OCI-LY7 (cell line): ENCODE data around the gene BRSK2. TPM values are rescaled to one million over a fixed set of nuclear protein-coding genes. Genes with fewer than 3 reads are reported as not detected.

ENCODE experiments used
- BruUV-seq: library from RNA; stranded (reverse); fragments of 400-500 nt; replicated peaks from 2 replicates; lab custom pipeline; 2021; lab: Mats Ljungman, UMichigan
- CTCF ChIA-PET: fragments of 300-600 bp; sonication (Branson Sonifier 250); formaldehyde crosslinking; loops from one replicate; lab custom pipeline; 2022; ENCODE audit warnings: antibody characterized with exemption; ENCODE audit not compliant: unreplicated experiment; lab: Charles Lee
- POLR2A ChIA-PET: fragments of 300-600 bp; sonication (Branson Sonifier 250); formaldehyde crosslinking; loops from one replicate; lab custom pipeline; 2022; ENCODE audit warnings: antibody characterized with exemption; lab: Charles Lee
- DNase-seq: peaks from one replicate; pipeline ENCODE4 v3.0.0-alpha.2; 2015; ENCODE audit warnings: low spot score
- H2AFZ ChIP-seq: fragments of 200-600 bp; sonication (generic), shearing (Covaris generic); 2 replicates; pipeline ENCODE4 v1.6.1; 2014; ENCODE audit warnings: mild to moderate bottlenecking, antibody characterized with exemption, low read length, moderate library complexity
- H3K27ac ChIP-seq: fragments of 200-600 bp; sonication (generic); 2 replicates; pipeline ENCODE4 v1.5.1; 2014; ENCODE audit warnings: mixed run types, low read depth, mild to moderate bottlenecking, moderate library complexity, low read length, inconsistent platforms; ENCODE audit not compliant: poor library complexity, severe bottlenecking
- H3K36me3 ChIP-seq: fragments of 200-600 bp; sonication (generic); 2 replicates; pipeline ENCODE4 v1.6.1; 2014; ENCODE audit warnings: mild to moderate bottlenecking, antibody characterized with exemption, low read length, moderate library complexity, mixed read lengths; ENCODE audit not compliant: insufficient read depth
- H3K4me1 ChIP-seq: fragments of 200-600 bp; sonication (generic); 2 replicates; pipeline ENCODE4 v1.5.1; 2014; ENCODE audit warnings: mild to moderate bottlenecking, low read length; ENCODE audit not compliant: insufficient read depth, poor library complexity, severe bottlenecking
- H3K4me2 ChIP-seq: fragments of 200-600 bp; sonication (generic); 2 replicates; pipeline ENCODE4 v1.6.1; 2014; ENCODE audit warnings: mild to moderate bottlenecking, low read length
- H3K4me3 ChIP-seq: fragments of 200-600 bp; sonication (generic); 2 replicates; pipeline ENCODE4 v1.5.1; 2014; ENCODE audit warnings: mild to moderate bottlenecking, low read depth, low read length; ENCODE audit not compliant: poor library complexity, severe bottlenecking
- H3K79me2 ChIP-seq: fragments of 200-600 bp; sonication (generic); 2 replicates; pipeline ENCODE4 v1.6.1; 2016; ENCODE audit warnings: low read depth, mild to moderate bottlenecking, low read length, moderate library complexity, mixed read lengths; ENCODE audit not compliant: insufficient read depth
- H3K9me2 ChIP-seq: fragments of 200-600 bp; sonication (generic); 2 replicates; pipeline ENCODE4 v1.6.1; 2016; ENCODE audit warnings: mild to moderate bottlenecking, low read length, mixed read lengths; ENCODE audit not compliant: insufficient read depth
- H3K9me3 ChIP-seq: fragments of 200-600 bp; sonication (generic); 2 replicates; pipeline ENCODE4 v1.6.1; 2014; ENCODE audit warnings: mild to moderate bottlenecking, mixed run types, low read length, mixed read lengths
- H4K20me1 ChIP-seq: fragments of 200-600 bp; sonication (generic); 2 replicates; pipeline ENCODE4 v1.6.1; 2014; ENCODE audit warnings: mild to moderate bottlenecking, antibody characterized with exemption, low read length, moderate library complexity, mixed read lengths; ENCODE audit not compliant: insufficient read depth
- EZH2phosphoT487 ChIP-seq: fragments of 200-600 bp; sonication (generic); IDR thresholded peaks from 2 replicates; pipeline ENCODE4 v1.6.1; 2018; ENCODE audit warnings: low read depth, borderline replicate concordance, mild to moderate bottlenecking, mixed run types, antibody characterized with exemption, low read length, moderate library complexity, mixed read lengths
- intact Hi-C: fragments of 100-400 bp; cut with micrococcal nuclease; formaldehyde crosslinking; loops from one replicate; pipeline ENCODE4 v1.10.0; 2022; ENCODE audit not compliant: unreplicated experiment
- total RNA-seq, 2 experiments: library from RNA; depleted of rRNA in 1 of 2; stranded (reverse); fragments of >200 nt in 1 of 2; shearing (Covaris generic) in 1 of 2; gene quantifications; 2 replicates each; pipeline ENCODE4 v1.2.3, GENCODE V29; 2014 to 2022
- TF ChIP-seq, protein P1 (sequence below): fragments of 200-600 bp; sonication (generic); conservative IDR thresholded peaks from 2 replicates; pipeline ENCODE4 v1.5.1; 2014; ENCODE audit warnings: mild to moderate bottlenecking, antibody characterized with exemption, low read length, moderate library complexity, mixed read lengths

Gene BRSK2
- total RNA-seq, 2 experiments from 2014 or later, result not detected

DNA sequence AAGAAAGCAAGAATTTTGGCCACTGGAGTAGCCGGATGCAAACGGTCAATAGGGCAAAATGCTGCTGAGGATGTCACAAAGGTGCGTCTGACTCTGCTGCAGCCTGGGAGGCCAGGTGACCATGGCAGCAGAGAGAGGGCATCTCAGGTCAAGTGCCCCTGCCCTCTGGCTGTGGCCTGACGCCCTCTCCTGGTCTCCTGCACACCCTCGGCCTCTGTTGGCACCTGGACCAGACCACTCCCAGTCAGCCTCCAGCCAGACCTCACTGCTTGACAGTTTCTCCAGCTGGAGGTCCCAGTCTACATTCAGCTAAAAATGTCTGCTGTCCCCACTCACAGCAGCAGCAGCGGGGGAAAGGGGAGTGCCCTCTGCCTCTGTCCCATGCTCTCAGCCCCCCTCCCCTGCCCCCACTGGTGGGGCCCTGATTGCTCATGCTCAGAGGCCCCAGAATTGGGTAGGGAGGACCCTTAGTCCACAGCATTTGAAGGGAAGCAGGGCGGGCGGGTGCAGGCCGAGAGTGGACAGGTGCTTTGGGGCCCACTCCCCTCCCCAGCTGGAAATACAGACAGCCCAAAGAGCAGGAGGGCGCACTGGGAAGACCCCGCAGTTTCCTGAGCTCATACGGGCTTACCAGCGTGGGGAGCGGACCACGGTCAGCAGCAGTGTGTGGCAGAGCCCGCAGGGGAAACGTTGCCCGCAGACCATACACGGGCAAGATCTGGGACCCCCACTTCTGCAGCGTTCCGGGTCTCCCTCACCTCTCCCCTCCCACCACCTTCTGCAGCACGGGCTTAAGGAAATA lies 1.6 kb upstream of the BRSK2 start:
- no peak overlapping the region for H3K27ac ChIP-seq
- H3K9me3 ChIP-seq, result no peaks in the 10 kb centered on the region
- no peaks in the 10 kb centered on the region for H4K20me1 ChIP-seq
- no peak for DNase-seq
- no peaks in the 10 kb centered on the region for H3K36me3 ChIP-seq
- no peaks in the 10 kb centered on the region for H3K79me2 ChIP-seq
- TF ChIP-seq, protein P1, sequence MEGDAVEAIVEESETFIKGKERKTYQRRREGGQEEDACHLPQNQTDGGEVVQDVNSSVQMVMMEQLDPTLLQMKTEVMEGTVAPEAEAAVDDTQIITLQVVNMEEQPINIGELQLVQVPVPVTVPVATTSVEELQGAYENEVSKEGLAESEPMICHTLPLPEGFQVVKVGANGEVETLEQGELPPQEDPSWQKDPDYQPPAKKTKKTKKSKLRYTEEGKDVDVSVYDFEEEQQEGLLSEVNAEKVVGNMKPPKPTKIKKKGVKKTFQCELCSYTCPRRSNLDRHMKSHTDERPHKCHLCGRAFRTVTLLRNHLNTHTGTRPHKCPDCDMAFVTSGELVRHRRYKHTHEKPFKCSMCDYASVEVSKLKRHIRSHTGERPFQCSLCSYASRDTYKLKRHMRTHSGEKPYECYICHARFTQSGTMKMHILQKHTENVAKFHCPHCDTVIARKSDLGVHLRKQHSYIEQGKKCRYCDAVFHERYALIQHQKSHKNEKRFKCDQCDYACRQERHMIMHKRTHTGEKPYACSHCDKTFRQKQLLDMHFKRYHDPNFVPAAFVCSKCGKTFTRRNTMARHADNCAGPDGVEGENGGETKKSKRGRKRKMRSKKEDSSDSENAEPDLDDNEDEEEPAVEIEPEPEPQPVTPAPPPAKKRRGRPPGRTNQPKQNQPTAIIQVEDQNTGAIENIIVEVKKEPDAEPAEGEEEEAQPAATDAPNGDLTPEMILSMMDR, result 0 out of 2 replicates have a peak, but pooled peaks have one; percentile 17
- no peak for TF ChIP-seq EZH2phosphoT487
- no peaks in the 10 kb centered on the region for H3K9me2 ChIP-seq
- intact Hi-C loops, result no loop called here
- ChIA-PET POLR2A (no interaction called here), CTCF (no interaction called here)
- H3K4me2 ChIP-seq, result no peak overlapping the region
- BruUV-seq, result no TSS peak
- H2AFZ ChIP-seq, result no peak overlapping the region
- H3K4me1 ChIP-seq, result no peaks in the 10 kb centered on the region
- no peak overlapping the region for H3K4me3 ChIP-seq

DNA sequence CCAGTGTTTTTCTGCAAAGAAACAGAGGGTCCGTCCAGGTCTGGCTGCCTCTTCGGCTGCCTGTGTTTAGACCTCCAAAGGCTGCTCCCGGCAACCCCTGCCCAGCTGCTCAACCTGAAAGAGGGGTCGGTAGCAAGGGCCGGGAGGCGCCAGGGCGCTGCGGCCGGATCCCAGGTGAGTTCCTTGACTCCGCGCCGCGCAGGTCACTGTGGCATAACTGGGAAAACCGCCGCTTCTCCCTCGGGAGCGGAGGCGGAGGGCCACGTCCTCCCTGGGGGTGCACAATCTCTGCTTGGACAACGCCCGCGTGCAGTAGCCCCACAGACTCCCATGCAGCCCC lies 1.0 kb upstream of the BRSK2 start:
- H3K79me2 ChIP-seq, result no peaks in the 10 kb centered on the region
- no peaks in the 10 kb centered on the region for H3K36me3 ChIP-seq
- ChIA-PET POLR2A (no interaction called here), CTCF (no interaction called here)
- TF ChIP-seq EZH2phosphoT487, result no peak
- TF ChIP-seq, protein P1, result no peak
- no peak for DNase-seq
- H3K4me2 ChIP-seq, result no peak overlapping the region
- H3K9me3 ChIP-seq, result no peaks in the 10 kb centered on the region
- H3K9me2 ChIP-seq, result no peaks in the 10 kb centered on the region
- BruUV-seq, result no TSS peak
- H3K4me3 ChIP-seq, result no peak overlapping the region
- no peaks in the 10 kb centered on the region for H4K20me1 ChIP-seq
- H3K27ac ChIP-seq, result no peak overlapping the region
- H2AFZ ChIP-seq, result no peak overlapping the region
- intact Hi-C loops, result no loop called here
- H3K4me1 ChIP-seq, result no peaks in the 10 kb centered on the region
